Progenitor cell of endocrine pancreas (in vitro differentiated cells): ENCODE data around the gene TPCN1. TPM values are rescaled to one million over a fixed set of nuclear protein-coding genes. Genes with fewer than 3 reads are reported as not detected.
A peak's percentile ranks its signal among the peaks of the same experiment; 100 is the strongest.

Source experiments
- DNase-seq: peaks from one replicate; pipeline ENCODE4 v3.0.0; 2021; ENCODE audit warnings: low spot score; ENCODE audit not compliant: unreplicated experiment
- H3K27ac Mint-ChIP-seq: 2 replicates; pipeline ENCODE4 v1.8.0; 2021; ENCODE audit warnings: mild to moderate bottlenecking, moderate library complexity, mixed read lengths
- H3K27me3 Mint-ChIP-seq: 2 replicates; pipeline ENCODE4 v1.8.0; 2021; ENCODE audit warnings: mixed read lengths
- H3K36me3 Mint-ChIP-seq: 2 replicates; pipeline ENCODE4 v1.8.0; 2022; ENCODE audit warnings: mixed read lengths; ENCODE audit not compliant: insufficient read depth
- H3K4me1 Mint-ChIP-seq: 2 replicates; pipeline ENCODE4 v1.8.0; 2021; ENCODE audit warnings: low read depth, mixed read lengths
- H3K4me3 Mint-ChIP-seq: 2 replicates; pipeline ENCODE4 v1.8.0; 2021; ENCODE audit warnings: low read depth, mild to moderate bottlenecking, moderate library complexity, mixed read lengths
- H3K9me3 Mint-ChIP-seq: 2 replicates; pipeline ENCODE4 v1.8.0; 2021; ENCODE audit warnings: low read depth, mixed read lengths
- CTCF ChIP-seq: fragments of 200-600 bp; sonication (generic); IDR thresholded peaks from one replicate; pipeline ENCODE4 v1.5.0; 2021; ENCODE audit warnings: antibody characterized with exemption, mild to moderate bottlenecking; ENCODE audit not compliant: unreplicated experiment
- total RNA-seq: library from RNA; stranded (reverse); gene quantifications from 2 replicates; pipeline ENCODE4 v1.2.1, GENCODE V29; 2021

TPCN1 gene
- total RNA-seq, 1 donor from 2014 or later: 34.1 TPM

GRCh38 chr12:113314121-113314529, 92.9 kb downstream of the TPCN1 start:
- Mint-ChIP-seq H3K36me3 (peaks cover 11% of the 10 kb centered on the region), H3K9me3 (peaks cover 3% of the 10 kb centered on the region), H3K4me3 (no peak overlapping the region), H3K27me3 (no peaks in the 10 kb centered on the region), H3K27ac (peak overlapping the region; percentile 43), H3K4me1 (no peaks in the 10 kb centered on the region)
- no peak for DNase-seq
- TF ChIP-seq CTCF: no peak

GRCh38 chr12:113315358-113315757, 94.1 kb downstream of the TPCN1 start:
- peaks cover 3% of the 10 kb centered on the region for H3K9me3 Mint-ChIP-seq
- H3K4me3 Mint-ChIP-seq: no peak overlapping the region
- no peaks in the 10 kb centered on the region for H3K4me1 Mint-ChIP-seq
- H3K27ac Mint-ChIP-seq: no peak overlapping the region
- DNase-seq: no peak
- H3K36me3 Mint-ChIP-seq: peaks cover 11% of the 10 kb centered on the region
- no peak for TF ChIP-seq CTCF
- no peaks in the 10 kb centered on the region for H3K27me3 Mint-ChIP-seq

- H3K4me3 Mint-ChIP-seq: no peak overlapping the region
- no peaks in the 10 kb centered on the region for H3K27me3 Mint-ChIP-seq
- no peak for DNase-seq
- no peak overlapping the region for H3K27ac Mint-ChIP-seq
- TF ChIP-seq CTCF: no peak
- peaks cover 3% of the 10 kb centered on the region for H3K9me3 Mint-ChIP-seq
- H3K36me3 Mint-ChIP-seq: peaks cover 11% of the 10 kb centered on the region
- no peaks in the 10 kb centered on the region for H3K4me1 Mint-ChIP-seq
These were observed 94.9 kb downstream of the TPCN1 start for GRCh38 chr12:113316155-113316554.

GRCh38 chr12:113317122-113317521, 95.9 kb downstream of the TPCN1 start:
- peaks cover 3% of the 10 kb centered on the region for H3K9me3 Mint-ChIP-seq

GRCh38 chr12:113318046-113318656, 96.9 kb downstream of the TPCN1 start:
- no peak for DNase-seq
- Mint-ChIP-seq H3K27ac (no peak overlapping the region), H3K27me3 (no peaks in the 10 kb centered on the region)

More at GRCh38 chr12:113317122-113317521, 95.9 kb downstream of the TPCN1 start:
- Mint-ChIP-seq H3K27me3 (no peaks in the 10 kb centered on the region), H3K36me3 (peaks cover 12% of the 10 kb centered on the region), H3K4me1 (no peaks in the 10 kb centered on the region), H3K27ac (no peak overlapping the region), H3K4me3 (no peak overlapping the region)
- DNase-seq: no peak
- no peak for TF ChIP-seq CTCF

More at GRCh38 chr12:113318046-113318656, 96.9 kb downstream of the TPCN1 start:
- Mint-ChIP-seq H3K4me1 (no peaks in the 10 kb centered on the region), H3K9me3 (peaks cover 3% of the 10 kb centered on the region), H3K4me3 (no peak overlapping the region), H3K36me3 (peaks cover 12% of the 10 kb centered on the region)
- TF ChIP-seq CTCF: no peak
